Epithelial cell of esophagus (primary cell): ENCODE data around the gene STIM1.
A peak's percentile ranks its signal among the peaks of the same experiment; 100 is the strongest.

Experiments used
- DNase-seq: peaks from one replicate; pipeline ENCODE4 v3.0.0; 2010; ENCODE audit warnings: low read depth
- H3K4me3 ChIP-seq: 2 replicates; pipeline ENCODE4 v1.5.1; 2011; ENCODE audit warnings: mild to moderate bottlenecking, low read length, control low read depth
- CTCF ChIP-seq: IDR thresholded peaks from 2 replicates; pipeline ENCODE4 v1.5.1; 2011; ENCODE audit warnings: low read depth, mild to moderate bottlenecking, low read length, control low read depth, inconsistent platforms; ENCODE audit not compliant: insufficient read depth; ENCODE audit errors: missing control alignments

Gene STIM1

DNA sequence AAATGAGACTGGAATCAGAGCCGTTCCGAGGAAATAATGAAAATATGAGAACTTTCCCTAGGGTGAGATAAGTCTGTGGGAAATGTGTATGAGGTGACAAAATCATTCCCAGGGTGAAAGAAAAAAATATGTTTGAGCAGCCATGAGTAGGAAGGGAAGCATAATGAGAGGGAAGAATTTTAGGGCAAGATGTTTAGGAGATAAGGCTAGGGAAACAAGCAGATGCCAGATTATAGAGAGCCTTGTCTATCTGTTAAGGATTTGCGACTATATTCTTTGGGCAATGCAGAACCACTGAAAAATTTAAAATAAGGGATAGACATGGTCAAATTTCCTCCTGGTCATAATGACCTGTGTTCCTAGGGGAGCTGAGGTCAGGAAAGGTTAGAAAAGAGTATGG, 54.4 kb downstream of the STIM1 start:
- H3K4me3 ChIP-seq, result no peak overlapping the region
- TF ChIP-seq CTCF, result no peak
- no peak for DNase-seq

- no peak for DNase-seq
- H3K4me3 ChIP-seq, result no peak overlapping the region
- TF ChIP-seq CTCF, result no peak
Measured at GRCh38 chr11:3911908-3912505, 56.5 kb downstream of the STIM1 start.

GRCh38 chr11:3913921-3914320, 58.5 kb downstream of the STIM1 start:
- DNase-seq, result no peak
- no peak overlapping the region for H3K4me3 ChIP-seq
- TF ChIP-seq CTCF, result no peak

DNA sequence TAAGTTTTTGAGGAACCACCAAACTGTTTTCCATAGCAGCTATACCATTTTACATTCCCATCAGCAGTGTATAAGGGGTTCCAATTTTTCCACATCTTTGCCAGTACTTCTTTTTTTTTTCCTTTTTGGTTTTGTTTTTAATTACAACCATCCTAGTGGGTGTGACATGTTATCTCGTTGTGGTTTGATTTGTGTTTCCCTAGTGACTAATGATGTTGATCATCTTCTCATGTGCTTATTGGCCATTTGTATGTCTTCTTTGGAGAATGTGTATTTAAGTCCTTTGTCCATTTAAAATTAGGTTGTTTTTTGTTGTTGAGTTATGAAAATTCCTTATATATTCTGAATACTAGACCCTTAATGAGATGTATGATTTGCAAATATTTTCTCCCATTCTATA, 59.3 kb downstream of the STIM1 start:
- no peak for TF ChIP-seq CTCF
- peak; percentile 33 for DNase-seq
- no peak overlapping the region for H3K4me3 ChIP-seq

DNA sequence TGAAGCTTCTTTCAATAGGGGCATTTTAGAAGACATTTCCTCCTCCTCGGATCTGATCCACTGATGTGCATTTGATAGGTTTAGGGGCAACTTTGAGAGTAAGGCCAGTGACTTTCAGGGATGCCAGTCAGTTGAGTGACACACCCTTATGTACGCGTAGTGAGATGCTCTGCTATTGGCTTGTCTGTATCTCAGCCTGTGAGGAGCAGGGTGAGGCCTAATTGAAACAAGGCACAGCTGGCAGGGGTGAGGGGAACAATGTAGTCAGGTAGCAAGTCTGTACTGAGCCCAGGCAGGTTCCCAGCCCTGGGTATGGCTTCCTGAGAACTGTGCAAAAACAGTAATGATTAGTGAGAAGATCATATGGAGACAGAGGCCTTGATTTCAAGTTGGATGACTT, 61.5 kb downstream of the STIM1 start:
- no peak for TF ChIP-seq CTCF
- H3K4me3 ChIP-seq, result no peak overlapping the region
- peak; percentile 97 for DNase-seq

DNA sequence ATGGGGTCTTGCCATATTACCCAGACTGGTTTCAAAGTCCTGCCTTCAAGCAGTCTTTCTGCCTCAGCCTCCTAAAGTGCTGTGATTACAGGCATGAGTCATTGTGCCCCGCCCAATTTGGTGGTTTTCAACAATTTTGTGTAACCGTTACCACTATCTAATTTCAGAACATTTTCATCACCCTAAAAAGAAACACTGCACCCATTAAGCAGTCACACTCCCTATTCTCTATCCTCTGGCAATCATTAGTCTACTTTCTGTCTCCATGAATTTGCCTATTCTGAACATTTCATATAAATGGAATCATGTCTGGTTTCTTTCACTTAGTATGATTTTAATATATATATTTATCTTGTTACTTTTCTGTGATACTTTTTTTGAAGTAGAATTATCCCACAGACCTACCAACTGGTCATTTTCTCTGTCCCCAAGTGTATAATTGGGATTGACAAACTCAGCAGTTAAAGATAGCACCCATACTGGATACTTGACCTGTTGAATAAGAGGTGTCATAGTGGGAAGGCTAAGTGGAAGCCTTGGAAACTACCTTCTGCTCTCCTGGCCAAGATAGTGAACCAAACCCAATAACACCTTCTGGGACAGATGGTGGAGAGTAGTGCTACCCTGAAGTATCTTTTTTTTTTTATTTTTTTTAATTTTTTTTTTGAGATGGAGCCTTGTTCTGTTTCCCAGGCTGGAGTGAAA, 64.8 kb downstream of the STIM1 start:
- no peak overlapping the region for H3K4me3 ChIP-seq
- DNase-seq, result peak; percentile 74
- no peak for TF ChIP-seq CTCF

DNA sequence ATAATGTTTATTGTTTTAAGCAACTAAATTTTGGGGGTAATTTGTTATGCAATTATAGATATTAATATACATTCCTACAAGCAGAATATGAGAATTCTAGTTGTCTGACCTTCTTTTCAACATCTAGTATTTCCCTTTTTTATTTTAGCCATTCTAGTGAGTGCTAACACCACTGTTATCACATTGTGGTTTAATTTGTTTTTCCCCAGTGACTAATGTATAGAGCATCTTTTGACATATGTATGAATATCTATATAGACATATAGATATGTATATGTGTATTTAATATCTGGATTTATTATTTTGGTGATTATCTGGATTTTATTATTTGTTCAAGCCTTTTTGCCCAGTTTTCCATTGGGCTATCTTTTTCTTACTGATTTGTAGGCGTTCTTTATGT, 66.6 kb downstream of the STIM1 start:
- TF ChIP-seq CTCF, result no peak
- H3K4me3 ChIP-seq, result no peak overlapping the region
- DNase-seq, result no peak
